B cell (primary cell): ENCODE results near the gene LIPT1. TPM values are rescaled to one million over a fixed set of nuclear protein-coding genes. Genes with fewer than 3 reads are reported as not detected.
"Not testable (repeated sequence)": the region's sequence is repeated elsewhere in the genome, so short reads cannot be mapped to it uniquely, and the experiment has no call there.

ENCODE experiments used
- ATAC-seq: fragments of 200-7000 bp; cut with Tn5 transposase; one replicate; pipeline ENCODE4 v1.10.0; 2021; ENCODE audit warnings: low read depth, mild to moderate bottlenecking, moderate number of reproducible peaks, moderate library complexity
- CTCF ChIA-PET: fragments of 350-600 bp; sonication (Branson Sonifier 250); formaldehyde crosslinking; loops from one replicate; lab custom pipeline; 2021; ENCODE audit warnings: antibody characterized with exemption, inconsistent platforms; lab: Charles Lee
- POLR2A ChIA-PET: fragments of 350-600 bp; sonication (Branson Sonifier 250); formaldehyde crosslinking; loops from one replicate; lab custom pipeline; 2021; ENCODE audit warnings: antibody characterized with exemption; lab: Charles Lee
- DNase-seq: peaks from one replicate; pipeline ENCODE4 v3.0.0; 2013
- H2AFZ ChIP-seq: 2 replicates; pipeline ENCODE4 v1.6.1; 2012; ENCODE audit warnings: mild to moderate bottlenecking, low read depth, low read length; ENCODE audit not compliant: insufficient read depth, poor library complexity, severe bottlenecking
- H3K27ac ChIP-seq, 2 donors: 1 replicate in 1 of 2; 2 replicates in 1 of 2; pipeline ENCODE4 v1.5.1; 2012 to 2013; ENCODE audit warnings: low read length in 2 of 2, mild to moderate bottlenecking in 2 of 2, moderate library complexity in 1 of 2
- H3K27me3 ChIP-seq, 4 experiments: fragments of 200-600 bp in 1 of 4; sonication (generic) in 1 of 4; replicated peaks in 1 of 4; 1 replicate in 2 of 4; 2 replicates in 2 of 4; pipeline versions ENCODE4 v1.6.1 to v1.7.0; 2013 to 2016; ENCODE audit warnings: low read length in 3 of 4, mild to moderate bottlenecking in 2 of 4, mixed read lengths in 1 of 4, moderate library complexity in 1 of 4; ENCODE audit not compliant: insufficient read depth in 4 of 4, control insufficient read depth in 3 of 4; ENCODE audit errors: control extremely low read depth in 1 of 4
- H3K36me3 ChIP-seq, 2 experiments: replicated peaks in 1 of 2; 1 replicate in 1 of 2; 2 replicates in 1 of 2; pipeline versions ENCODE4 v1.6.1 to v1.7.1; 2013; ENCODE audit warnings: low read length in 1 of 2; ENCODE audit not compliant: insufficient read depth in 2 of 2, control insufficient read depth in 1 of 2; ENCODE audit errors: control extremely low read depth in 1 of 2, extremely low read depth in 1 of 2
- H3K4me1 ChIP-seq, 2 donors: fragments of 200-600 bp in 1 of 2; sonication (generic) in 1 of 2; 1 replicate in 1 of 2; 2 replicates in 1 of 2; pipeline versions ENCODE4 v1.5.1 to v1.6.1; 2013 to 2017; ENCODE audit warnings: low read length in 2 of 2; ENCODE audit not compliant: control insufficient read depth in 2 of 2, insufficient read depth in 2 of 2
- H3K4me2 ChIP-seq: replicated peaks from 2 replicates; pipeline ENCODE3; 2012; ENCODE audit warnings: mild to moderate bottlenecking, low read depth, low read length; ENCODE audit not compliant: poor library complexity, severe bottlenecking
- H3K4me3 ChIP-seq, 5 experiments: fragments of 200-600 bp in 1 of 5; sonication (generic) in 1 of 5; 1 replicate in 3 of 5; 2 replicates in 2 of 5; pipeline versions ENCODE4 v1.5.1 to v1.7.0; 2011 to 2016; ENCODE audit warnings: low read length in 4 of 5, mild to moderate bottlenecking in 4 of 5, low read depth in 2 of 5, control low read depth in 1 of 5, moderate library complexity in 1 of 5; ENCODE audit not compliant: insufficient read depth in 1 of 5; ENCODE audit errors: control extremely low read depth in 1 of 5, extremely low read depth in 1 of 5
- H3K79me2 ChIP-seq: fragments of 200-600 bp; sonication (generic); one replicate; pipeline ENCODE4 v1.6.0; 2016; ENCODE audit warnings: low read length; ENCODE audit not compliant: control insufficient read depth, insufficient read depth
- H3K9ac ChIP-seq: fragments of 200-600 bp; sonication (generic); 2 replicates; pipeline ENCODE4 v1.6.1; 2017; ENCODE audit warnings: mild to moderate bottlenecking, low read length, moderate library complexity
- H3K9me3 ChIP-seq, 3 donors: one replicate each; pipeline versions ENCODE4 v1.6.1 to v1.7.1; 2013; ENCODE audit warnings: low read length in 2 of 3; ENCODE audit not compliant: control insufficient read depth in 2 of 3, insufficient read depth in 1 of 3; ENCODE audit errors: control extremely low read depth in 1 of 3
- H4K20me1 ChIP-seq: 2 replicates; pipeline ENCODE4 v1.6.0; 2012; ENCODE audit warnings: mild to moderate bottlenecking, low read length; ENCODE audit not compliant: insufficient read depth, control insufficient read depth, poor library complexity, severe bottlenecking
- H3K27ac Mint-ChIP-seq: one replicate; pipeline ENCODE4 v1.8.0; 2021; ENCODE audit warnings: mixed read lengths
- H3K27me3 Mint-ChIP-seq: one replicate; pipeline ENCODE4 v1.8.0; 2021; ENCODE audit warnings: mixed read lengths
- H3K4me1 Mint-ChIP-seq: one replicate; pipeline ENCODE4 v1.8.0; 2021; ENCODE audit warnings: mixed read lengths
- H3K4me3 Mint-ChIP-seq: one replicate; pipeline ENCODE4 v1.8.0; 2021; ENCODE audit warnings: mixed read lengths
- H3K9me3 Mint-ChIP-seq: one replicate; pipeline ENCODE4 v1.8.0; 2022; ENCODE audit warnings: mixed read lengths; ENCODE audit not compliant: insufficient read depth
- CTCF ChIP-seq: fragments of 200-600 bp; IDR thresholded peaks from one replicate; pipeline ENCODE4 v1.8.0; 2022; ENCODE audit warnings: antibody characterized with exemption, mild to moderate bottlenecking
- EZH2 ChIP-seq: IDR thresholded peaks from 2 replicates; pipeline ENCODE4 v1.6.1; 2012; ENCODE audit warnings: borderline replicate concordance, low read depth, mild to moderate bottlenecking, moderate library complexity, low read length; ENCODE audit not compliant: insufficient read depth, poor library complexity, severe bottlenecking
- WGBS: methylation state at CpG from one replicate; pipeline ENCODE4 v1.1.5; 2013; ENCODE audit warnings: missing lambda C conversion rate; ENCODE audit not compliant: insufficient coverage; 5-methylcytosine and 5-hydroxymethylcytosine counted together
- intact Hi-C: fragments of 100-400 bp; cut with micrococcal nuclease; formaldehyde crosslinking; loops from one replicate; pipeline ENCODE4 v1.10.0; 2022
- polyA plus RNA-seq: library from polyadenylated mRNA; depleted of rRNA; stranded (reverse); fragments of >200 nt; gene quantifications from 2 replicates; pipeline ENCODE4 v1.2.3, GENCODE V29; 2012
- total RNA-seq, 2 donors: library from RNA; stranded (reverse); fragments of 120-200 nt in 1 of 2; gene quantifications; 1 replicate in 1 of 2; 2 replicates in 1 of 2; pipeline versions ENCODE4 v1.2.3 to v1.2.4, GENCODE V29; 2013 to 2022

Gene LIPT1
- total and polyA plus RNA-seq, 2 donors (not counting 1 experiment from before 2014, with no cell fraction given): 12.2 to 24.3 TPM

- Histone ChIP-seq H4K20me1 (no peaks in the 10 kb centered on the region), H3K27ac (no peak overlapping the region), H3K4me3 (no peak overlapping the region), H3K4me1 (no peaks in the 10 kb centered on the region), H3K79me2 (peaks cover 33% of the 10 kb centered on the region), H3K36me3 (peaks cover 21 to 37% of the 10 kb centered on the region in 2 experiments), H3K9me3 (no peaks in the 10 kb centered on the region), H3K27me3 (no peaks in the 10 kb centered on the region), H3K9ac (no peak overlapping the region), H2AFZ (no peak overlapping the region), H3K4me2 (no peak overlapping the region)
- POLR2A ChIA-PET: no interaction called here
- no peak for ATAC-seq
- intact Hi-C loops: no loop called here
- H3K27ac Mint-ChIP-seq: no peak overlapping the region
- no peak overlapping the region for H3K4me3 Mint-ChIP-seq
- TF ChIP-seq CTCF (no peak), EZH2 (no peak)
- H3K9me3 Mint-ChIP-seq: no peaks in the 10 kb centered on the region
- H3K27me3 Mint-ChIP-seq: no peaks in the 10 kb centered on the region
- CTCF ChIA-PET: no interaction called here
- WGBS: no CpG with 5 or more reads among the region's 3 CpGs
- H3K4me1 Mint-ChIP-seq: peaks cover 10% of the 10 kb centered on the region
- DNase-seq: no peak
Measured at GRCh38 chr2:99188357-99188756, 33.6 kb downstream of the LIPT1 start.

- no peak for ATAC-seq
- Mint-ChIP-seq H3K4me1 (peaks cover 2% of the 10 kb centered on the region), H3K4me3 (no peak overlapping the region), H3K27me3 (no peaks in the 10 kb centered on the region), H3K9me3 (no peaks in the 10 kb centered on the region), H3K27ac (no peak overlapping the region)
- intact Hi-C loops: no loop called here
- H3K9ac ChIP-seq: no peak overlapping the region
- H3K27ac ChIP-seq: no peak overlapping the region
- no peaks in the 10 kb centered on the region for H4K20me1 ChIP-seq
- H3K9me3 ChIP-seq: no peaks in the 10 kb centered on the region
- H3K4me3 ChIP-seq: no peak overlapping the region
- POLR2A ChIA-PET: no interaction called here
- H3K4me1 ChIP-seq: no peaks in the 10 kb centered on the region
- H3K36me3 ChIP-seq: peaks cover 21 to 45% of the 10 kb centered on the region in 2 experiments
- CTCF ChIA-PET: interaction anchor here (0.7 to 1.5 kb wide), 3 partner anchors 9 to 11 kb away, joined by 3 to 4 read pairs (median 4); no protein-coding TSS in a partner anchor
- no peak overlapping the region for H2AFZ ChIP-seq
- no peaks in the 10 kb centered on the region for H3K27me3 ChIP-seq
- WGBS: 89% methylated on average over 1 of the region's 1 CpG
- H3K4me2 ChIP-seq: no peak overlapping the region
- H3K79me2 ChIP-seq: peaks cover 15% of the 10 kb centered on the region
- TF ChIP-seq EZH2: no peak
- TF ChIP-seq CTCF: no peak
- no peak for DNase-seq
Measured at GRCh38 chr2:99190548-99190947, 35.8 kb downstream of the LIPT1 start.

- H3K9ac ChIP-seq, POLR2A ChIA-PET, H3K4me1 ChIP-seq, intact Hi-C loops, H3K4me3 ChIP-seq, H3K4me1 Mint-ChIP-seq, H3K27ac Mint-ChIP-seq, H3K9me3 Mint-ChIP-seq, H3K4me2 ChIP-seq, H3K79me2 ChIP-seq, H3K4me3 Mint-ChIP-seq, ATAC-seq, H2AFZ ChIP-seq, CTCF ChIA-PET, H3K27ac ChIP-seq, H4K20me1 ChIP-seq, H3K27me3 ChIP-seq, DNase-seq, H3K27me3 Mint-ChIP-seq, H3K9me3 ChIP-seq: not testable (repeated sequence)
- no CpG with 5 or more reads among the region's 4 CpGs for WGBS
- peaks cover 21 to 55% of the 10 kb centered on the region in 2 experiments for H3K36me3 ChIP-seq
Measured at GRCh38 chr2:99192364-99192763, 37.6 kb downstream of the LIPT1 start.
